Lower leg skin (tissue), 3 donors: ENCODE measurements around the gene DALRD3.

Experiments used
- POLR2A ChIP-seq, 2 donors: fragments of 450-650 bp; IDR thresholded peaks; one replicate each; pipeline ENCODE4 v1.6.1; 2016 to 2017; ENCODE audit warnings: antibody characterized with exemption in 2 of 2, mild to moderate bottlenecking in 1 of 2, moderate library complexity in 1 of 2
- TF ChIP-seq, protein P1 (sequence below), 3 donors: fragments of 450-650 bp; IDR thresholded peaks; one replicate each; pipeline ENCODE4 v1.5.1; 2016; ENCODE audit warnings: antibody characterized with exemption in 3 of 3, mild to moderate bottlenecking in 3 of 3, moderate library complexity in 2 of 3

DNA sequence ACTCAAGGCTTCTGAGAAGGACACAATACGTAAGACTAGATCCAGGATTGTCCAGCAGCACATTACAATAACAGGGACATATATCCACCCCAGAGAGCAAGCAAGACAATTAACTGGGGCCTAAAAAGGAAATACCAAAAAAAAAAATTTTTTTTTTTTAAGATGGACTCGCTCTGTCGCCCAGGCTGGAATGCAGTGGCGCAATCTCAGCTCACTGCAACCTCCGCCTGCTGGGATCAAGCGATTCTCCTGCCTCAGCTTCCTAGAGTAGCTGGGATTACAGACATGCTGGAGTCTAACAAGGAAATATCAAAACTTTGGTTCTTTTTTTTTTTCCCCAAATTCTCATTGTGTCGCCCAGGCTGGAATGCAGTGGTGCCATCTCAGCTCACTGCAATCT, 39.6 kb upstream of the DALRD3 start:
- TF ChIP-seq, protein P1, sequence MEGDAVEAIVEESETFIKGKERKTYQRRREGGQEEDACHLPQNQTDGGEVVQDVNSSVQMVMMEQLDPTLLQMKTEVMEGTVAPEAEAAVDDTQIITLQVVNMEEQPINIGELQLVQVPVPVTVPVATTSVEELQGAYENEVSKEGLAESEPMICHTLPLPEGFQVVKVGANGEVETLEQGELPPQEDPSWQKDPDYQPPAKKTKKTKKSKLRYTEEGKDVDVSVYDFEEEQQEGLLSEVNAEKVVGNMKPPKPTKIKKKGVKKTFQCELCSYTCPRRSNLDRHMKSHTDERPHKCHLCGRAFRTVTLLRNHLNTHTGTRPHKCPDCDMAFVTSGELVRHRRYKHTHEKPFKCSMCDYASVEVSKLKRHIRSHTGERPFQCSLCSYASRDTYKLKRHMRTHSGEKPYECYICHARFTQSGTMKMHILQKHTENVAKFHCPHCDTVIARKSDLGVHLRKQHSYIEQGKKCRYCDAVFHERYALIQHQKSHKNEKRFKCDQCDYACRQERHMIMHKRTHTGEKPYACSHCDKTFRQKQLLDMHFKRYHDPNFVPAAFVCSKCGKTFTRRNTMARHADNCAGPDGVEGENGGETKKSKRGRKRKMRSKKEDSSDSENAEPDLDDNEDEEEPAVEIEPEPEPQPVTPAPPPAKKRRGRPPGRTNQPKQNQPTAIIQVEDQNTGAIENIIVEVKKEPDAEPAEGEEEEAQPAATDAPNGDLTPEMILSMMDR (IDR thresholded peaks at IDR 0.05), result no peak
- no peak for TF ChIP-seq POLR2A (IDR thresholded peaks at IDR 0.05)
